GM13977 (cell line): ENCODE results near the gene ACTRT2.

ENCODE experiments used
- DNase-seq: peaks from one replicate; pipeline ENCODE4 v3.0.0; 2012; ENCODE audit warnings: low spot score
- in situ Hi-C: fragments of 300-500 bp; cut with MboI; formaldehyde crosslinking; loops from one replicate; pipeline ENCODE4 v1.12.0; 2022; ENCODE audit warnings: low sequenced_read_pairs, low pct_unique_long_range_greater_than_20kb, mixed read lengths, inconsistent platforms; ENCODE audit not compliant: unreplicated experiment
- TF ChIP-seq, protein P1 (sequence below): IDR thresholded peaks from 2 replicates; pipeline ENCODE4 v1.5.1; 2012; ENCODE audit warnings: mild to moderate bottlenecking, control low read depth; ENCODE audit not compliant: insufficient read depth; ENCODE audit errors: extremely low read depth, missing control alignments

The ACTRT2 gene

DNA sequence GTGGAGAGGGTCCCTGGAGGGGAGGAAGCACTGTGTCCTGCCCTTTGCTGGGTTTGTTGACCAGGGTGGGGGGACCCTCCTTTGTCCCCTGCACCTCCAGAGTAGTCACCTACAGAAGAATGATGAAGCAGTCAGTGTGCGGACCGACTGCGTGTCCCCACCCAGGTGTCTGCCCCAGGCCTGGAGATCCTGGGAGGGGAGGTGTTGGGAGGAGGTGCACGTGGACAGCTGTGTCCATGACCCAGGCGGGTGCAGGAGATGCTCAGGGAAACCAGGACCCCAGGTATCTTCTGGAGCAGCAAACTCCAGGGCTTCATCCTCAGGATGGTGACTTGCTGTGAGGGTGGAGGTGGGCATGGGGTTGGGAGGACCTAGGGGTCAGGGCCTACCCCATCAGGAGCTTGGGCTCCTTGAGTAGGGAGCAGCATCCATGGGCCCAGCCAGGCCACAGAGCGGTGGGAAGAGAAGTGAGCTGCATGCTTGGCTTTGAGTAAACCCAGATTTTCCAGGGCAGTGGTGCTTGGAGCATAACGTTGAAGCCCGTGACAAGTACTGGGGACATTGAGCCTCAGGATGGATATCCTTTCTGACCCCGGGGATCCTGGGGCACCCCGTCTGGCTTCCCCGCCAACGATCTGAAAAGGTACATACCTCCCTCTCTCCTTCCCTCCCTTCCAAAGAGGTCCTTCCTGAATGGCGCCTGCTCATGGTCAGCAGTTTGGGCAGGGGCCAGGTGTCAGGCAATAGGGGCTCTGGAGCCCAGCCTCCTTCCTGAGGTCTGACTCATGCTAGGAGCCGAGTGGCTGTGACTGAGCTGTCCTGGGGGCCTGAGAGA lies 13.7 kb downstream of the ACTRT2 start:
- TF ChIP-seq, protein P1, sequence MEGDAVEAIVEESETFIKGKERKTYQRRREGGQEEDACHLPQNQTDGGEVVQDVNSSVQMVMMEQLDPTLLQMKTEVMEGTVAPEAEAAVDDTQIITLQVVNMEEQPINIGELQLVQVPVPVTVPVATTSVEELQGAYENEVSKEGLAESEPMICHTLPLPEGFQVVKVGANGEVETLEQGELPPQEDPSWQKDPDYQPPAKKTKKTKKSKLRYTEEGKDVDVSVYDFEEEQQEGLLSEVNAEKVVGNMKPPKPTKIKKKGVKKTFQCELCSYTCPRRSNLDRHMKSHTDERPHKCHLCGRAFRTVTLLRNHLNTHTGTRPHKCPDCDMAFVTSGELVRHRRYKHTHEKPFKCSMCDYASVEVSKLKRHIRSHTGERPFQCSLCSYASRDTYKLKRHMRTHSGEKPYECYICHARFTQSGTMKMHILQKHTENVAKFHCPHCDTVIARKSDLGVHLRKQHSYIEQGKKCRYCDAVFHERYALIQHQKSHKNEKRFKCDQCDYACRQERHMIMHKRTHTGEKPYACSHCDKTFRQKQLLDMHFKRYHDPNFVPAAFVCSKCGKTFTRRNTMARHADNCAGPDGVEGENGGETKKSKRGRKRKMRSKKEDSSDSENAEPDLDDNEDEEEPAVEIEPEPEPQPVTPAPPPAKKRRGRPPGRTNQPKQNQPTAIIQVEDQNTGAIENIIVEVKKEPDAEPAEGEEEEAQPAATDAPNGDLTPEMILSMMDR, result no peak
- in situ Hi-C loops, result no loop called here
- DNase-seq, result no peak

DNA sequence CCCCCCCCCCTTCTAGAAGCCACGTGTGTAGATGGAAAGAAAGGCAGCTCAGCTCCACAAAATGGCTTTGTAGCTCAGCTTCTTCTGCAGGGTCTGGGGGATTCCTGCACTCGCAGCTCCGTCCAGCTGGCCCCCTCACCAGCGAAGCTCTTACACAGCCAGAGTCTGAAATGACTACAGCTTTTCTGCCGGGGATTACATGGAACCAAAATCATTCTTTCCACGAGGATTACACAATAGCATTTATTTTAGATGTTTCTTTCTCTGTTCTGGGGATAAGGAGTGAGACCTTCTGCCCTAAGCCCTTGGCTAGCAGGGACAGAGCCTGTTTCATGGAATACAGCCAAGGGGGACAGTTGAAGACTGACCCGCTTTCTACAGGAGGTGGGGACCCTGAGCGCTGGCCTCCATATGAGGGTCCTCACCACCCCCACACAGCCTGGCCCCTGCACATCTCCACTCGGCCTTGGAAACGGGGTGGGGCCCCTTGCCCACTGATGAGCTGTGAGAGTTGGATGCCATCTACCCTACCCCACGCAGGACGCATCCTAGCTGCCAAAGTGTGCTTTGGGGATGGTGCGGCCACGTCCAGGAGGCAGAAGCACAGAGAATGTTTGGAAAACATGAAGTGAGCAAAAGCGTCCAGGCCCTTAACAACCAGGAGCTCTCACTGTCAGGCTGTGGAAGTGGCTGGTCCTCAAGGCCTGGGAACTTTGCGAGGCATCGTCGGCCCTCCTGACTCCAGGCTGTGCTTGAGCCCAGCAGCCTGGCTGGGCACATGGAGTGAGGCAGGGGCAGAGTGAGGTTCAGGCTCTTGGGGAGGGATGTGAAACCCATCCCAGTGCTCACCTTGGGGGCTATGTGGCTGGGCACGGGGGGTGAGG lies 14.5 kb downstream of the ACTRT2 start:
- TF ChIP-seq, protein P1, result no peak
- in situ Hi-C loops, result no loop called here

DNA sequence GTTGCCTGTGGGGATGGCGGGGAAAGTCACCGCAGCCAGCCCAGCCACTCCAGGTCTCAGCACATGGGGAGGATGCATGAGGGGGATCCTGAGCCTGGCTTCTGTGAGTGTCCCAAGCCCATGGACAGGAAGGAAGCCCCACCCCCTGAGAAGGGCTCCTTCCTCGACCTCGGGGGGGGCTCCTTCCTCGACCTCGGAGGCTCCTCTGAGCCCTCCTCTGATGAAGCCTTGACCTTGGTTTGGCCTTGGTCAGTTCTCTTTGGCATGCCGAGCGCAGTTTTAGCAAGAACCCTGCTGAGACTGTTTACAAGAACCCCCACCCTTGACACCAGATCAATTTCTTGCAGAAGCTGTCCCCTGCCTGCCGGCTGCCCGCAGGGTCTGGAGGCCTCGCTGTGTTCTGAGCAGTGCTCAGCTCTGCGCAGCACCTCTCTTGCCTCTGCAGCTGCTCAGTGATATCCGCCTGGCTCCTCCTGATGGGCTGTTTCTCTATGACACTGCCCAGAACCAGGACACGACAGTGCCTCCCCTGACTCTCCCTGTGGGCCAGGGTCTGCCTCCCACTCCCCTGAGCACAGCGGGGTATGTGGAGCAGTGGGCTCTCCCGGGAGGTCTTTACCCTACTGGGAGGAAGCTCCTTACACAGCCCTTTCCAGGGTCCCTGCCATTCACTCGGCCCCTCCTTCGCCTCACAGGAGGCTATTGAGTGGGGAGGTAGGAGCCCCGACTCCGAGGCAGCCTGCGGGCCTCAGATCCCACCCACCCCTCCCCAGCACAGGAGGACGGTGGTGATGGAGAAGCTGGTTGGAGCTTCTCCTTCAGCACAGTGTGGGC lies 15.4 kb downstream of the ACTRT2 start:
- in situ Hi-C loops, result no loop called here
- DNase-seq, result no peak
- TF ChIP-seq, protein P1, result no peak

More for the DNA sequence above, 14.5 kb downstream of the ACTRT2 start:
- DNase-seq, result no peak

DNA sequence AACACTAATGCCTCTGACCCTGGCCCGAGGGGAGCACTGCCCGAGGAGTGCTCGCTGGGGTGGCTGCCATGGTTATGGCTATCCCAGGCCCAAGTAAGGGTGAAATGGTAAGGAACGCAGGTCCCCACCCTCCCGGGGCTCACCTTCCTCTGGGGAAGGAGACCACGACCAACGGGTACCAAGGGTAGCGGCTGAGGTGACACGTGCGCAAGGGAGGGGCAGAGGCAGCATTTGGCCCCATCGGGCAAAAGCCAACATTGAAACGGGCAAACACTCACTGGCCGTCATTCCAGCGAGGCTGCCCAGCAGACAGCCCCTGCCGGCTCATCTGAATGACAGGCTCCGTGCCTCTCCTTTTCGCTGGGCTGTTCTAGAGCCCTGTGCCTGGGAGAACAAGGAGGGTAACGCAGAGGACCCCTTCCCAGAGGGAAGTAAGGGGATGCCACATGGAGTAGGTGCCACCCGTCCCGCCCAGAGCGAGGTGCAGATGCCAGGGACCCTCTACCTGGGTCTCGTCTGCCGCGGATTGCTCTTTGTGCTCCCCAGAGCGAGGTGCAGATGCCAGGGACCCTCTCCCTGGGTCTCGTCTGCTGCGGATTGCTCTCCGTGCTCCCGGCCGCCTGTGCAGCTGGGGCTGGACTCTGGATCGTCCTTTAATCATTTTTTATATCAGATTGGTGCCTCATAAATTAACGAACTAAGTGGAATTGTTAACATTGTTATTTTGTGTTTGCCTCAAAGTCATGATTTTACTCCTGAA lies 16.2 kb downstream of the ACTRT2 start:
- in situ Hi-C loops, result no loop called here
- TF ChIP-seq, protein P1, result no peak
- no peak for DNase-seq

DNA sequence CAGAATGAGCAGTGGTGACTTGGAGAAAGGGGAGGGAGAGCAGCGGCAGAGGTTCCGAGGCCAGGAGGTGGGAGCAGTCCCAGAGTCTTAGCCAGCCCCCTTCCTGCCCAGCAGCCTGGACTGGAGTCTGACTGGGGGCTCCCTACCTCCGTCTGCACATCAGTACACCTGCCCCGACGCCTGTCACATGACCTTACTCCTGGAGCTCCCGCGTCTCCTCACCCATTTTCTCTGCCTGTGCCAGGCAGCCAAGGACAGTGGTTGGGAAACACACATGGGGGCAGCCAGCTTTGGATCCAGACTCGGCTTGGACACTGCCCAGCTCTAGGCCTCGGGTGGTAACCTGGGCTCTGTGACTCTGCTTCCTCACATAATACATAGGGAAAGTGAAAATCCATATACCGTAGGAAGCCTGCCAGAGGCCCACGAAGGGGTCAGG lies 16.9 kb downstream of the ACTRT2 start:
- in situ Hi-C loops, result no loop called here
- no peak for DNase-seq
- TF ChIP-seq, protein P1, result no peak
